MCF 10A (cell line): ENCODE results near the gene BGLAP. TPM values are rescaled to one million over a fixed set of nuclear protein-coding genes. Genes with fewer than 3 reads are reported as not detected.
"Not testable (repeated sequence)": the region's sequence is repeated elsewhere in the genome, so short reads cannot be mapped to it uniquely, and the experiment has no call there.

Source experiments
- BruUV-seq: library from RNA; stranded (reverse); fragments of 400-500 nt; replicated peaks from 2 replicates; lab custom pipeline; 2021; lab: Mats Ljungman, UMichigan
- CTCF ChIA-PET: fragments of 300-600 bp; sonication (Branson Sonifier 250); formaldehyde crosslinking; extraction: SDS; loops from one replicate; lab custom pipeline; 2021; ENCODE audit warnings: antibody characterized with exemption, inconsistent platforms; lab: Yijun Ruan, JAX
- POLR2A ChIA-PET: fragments of 300-600, 350-650 bp; sonication (Branson Sonifier 250); formaldehyde crosslinking; extraction: SDS; loops from one replicate; lab custom pipeline; 2020; ENCODE audit warnings: antibody characterized with exemption, inconsistent platforms; lab: Yijun Ruan, JAX
- DNase-seq: peaks from one replicate; pipeline ENCODE4 v3.0.0-alpha.2; 2018; ENCODE audit not compliant: unreplicated experiment
- H3K27ac Mint-ChIP-seq: one replicate; pipeline ENCODE4 v1.8.0; 2022; ENCODE audit warnings: mild to moderate bottlenecking, low read depth, mixed read lengths; ENCODE audit not compliant: unreplicated experiment
- H3K27me3 Mint-ChIP-seq: one replicate; pipeline ENCODE4 v1.8.0; 2022; ENCODE audit warnings: mixed read lengths; ENCODE audit not compliant: insufficient read depth, unreplicated experiment
- H3K36me3 Mint-ChIP-seq: one replicate; pipeline ENCODE4 v1.8.0; 2022; ENCODE audit warnings: mild to moderate bottlenecking, moderate library complexity, mixed read lengths; ENCODE audit not compliant: insufficient read depth, unreplicated experiment
- H3K4me1 Mint-ChIP-seq: one replicate; pipeline ENCODE4 v1.8.0; 2022; ENCODE audit warnings: mixed read lengths; ENCODE audit not compliant: insufficient read depth, unreplicated experiment
- H3K4me3 Mint-ChIP-seq: one replicate; pipeline ENCODE4 v1.8.0; 2022; ENCODE audit warnings: mild to moderate bottlenecking, moderate library complexity, mixed read lengths; ENCODE audit not compliant: unreplicated experiment
- H3K9me3 Mint-ChIP-seq: one replicate; pipeline ENCODE4 v1.8.0; 2022; ENCODE audit warnings: mixed read lengths; ENCODE audit not compliant: unreplicated experiment
- intact Hi-C: fragments of 100-400 bp; cut with micrococcal nuclease; formaldehyde crosslinking; loops from 2 replicates; pipeline ENCODE4 v1.14.1; 2022
- total RNA-seq: library from RNA; stranded (reverse); gene quantifications from 2 replicates; pipeline ENCODE4 v1.2.3, GENCODE V29; 2022
- TF ChIP-seq, protein P1 (sequence below): fragments of 200-600 bp; IDR thresholded peaks from one replicate; pipeline ENCODE4 v1.8.0; 2022; ENCODE audit warnings: antibody characterized with exemption, mild to moderate bottlenecking; ENCODE audit not compliant: unreplicated experiment

The BGLAP gene
- total RNA-seq, 1 experiment from 2014 or later, result 1.9 TPM

DNA sequence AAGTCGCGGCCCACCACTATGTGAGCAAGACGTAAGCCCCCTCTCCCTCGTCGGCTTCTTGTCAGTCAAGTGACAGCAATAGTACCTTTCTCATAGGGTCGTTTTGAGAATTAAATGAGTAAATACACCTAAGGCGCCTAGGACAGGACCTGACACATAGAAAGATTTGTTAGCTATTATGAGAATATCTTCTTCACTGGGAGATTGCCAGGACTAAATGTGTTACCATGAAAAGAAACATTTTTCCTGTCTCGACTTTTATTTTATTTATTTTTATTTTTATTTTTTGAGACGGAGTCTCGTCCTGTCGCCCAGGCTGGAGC is 28.4 kb upstream of the BGLAP start:
- intact Hi-C loops, result loop anchor here (5.0 kb wide), 1 partner anchor 66 kb away; no protein-coding TSS in a partner anchor
- H3K36me3 Mint-ChIP-seq, result peaks cover 18% of the 10 kb centered on the region
- CTCF ChIA-PET, result interaction anchor here (0.8 to 4.5 kb wide), 11 partner anchors 12 to 123 kb away, joined by 3 to 57 read pairs (median 5); no protein-coding TSS in a partner anchor

DNA sequence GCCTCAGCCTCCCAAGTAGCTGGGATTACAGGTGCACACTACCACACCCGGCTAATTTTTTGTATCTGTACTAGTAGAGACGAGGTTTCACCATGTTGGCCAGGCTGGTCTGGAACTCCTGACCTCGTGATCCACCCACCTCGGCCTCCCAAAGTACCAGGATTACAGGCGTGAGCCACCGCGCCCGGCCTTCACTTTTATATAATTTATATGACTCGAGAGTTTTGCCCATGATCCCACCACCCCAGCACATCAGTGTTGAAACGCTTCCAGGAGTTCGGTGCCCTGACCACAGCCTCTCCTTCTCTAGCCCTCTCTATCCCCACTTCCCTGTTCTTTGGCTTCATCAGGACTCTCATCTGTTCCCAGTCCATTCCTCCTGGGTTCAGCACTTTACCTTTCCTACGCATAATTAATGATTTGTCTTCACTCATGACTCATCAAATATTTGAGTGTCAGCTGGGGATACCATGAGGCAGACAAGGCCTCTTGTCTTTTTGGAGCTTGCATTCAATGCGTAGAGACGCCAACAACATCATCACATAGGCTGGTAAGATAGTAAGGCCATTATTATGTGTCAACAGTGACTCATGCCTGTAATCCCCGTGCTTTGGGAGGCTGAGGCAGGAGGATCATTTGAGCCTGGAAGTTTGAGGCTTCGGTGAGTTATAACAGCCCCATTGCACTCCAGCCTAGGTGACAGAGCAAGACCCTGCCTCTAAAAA is 27.8 kb upstream of the BGLAP start:
- Mint-ChIP-seq H3K27me3 (no peaks in the 10 kb centered on the region), H3K36me3 (peaks cover 16% of the 10 kb centered on the region), H3K9me3 (no peaks in the 10 kb centered on the region), H3K4me3 (peak overlapping the region; percentile 97), H3K4me1 (peaks cover 25% of the 10 kb centered on the region), H3K27ac (peak overlapping the region; percentile 96)
- POLR2A ChIA-PET, result interaction anchor here (0.5 to 5.1 kb wide), 24 partner anchors 9 to 271 kb away, joined by 3 to 131 read pairs (median 8); partner anchors contain the start of genes ARHGEF2, SLC25A44 and SMG5
- BruUV-seq, result no TSS peak
- DNase-seq, result peak; percentile 86
- CTCF ChIA-PET, result interaction anchor here (0.6 to 4.5 kb wide), 11 partner anchors 12 to 124 kb away, joined by 3 to 57 read pairs (median 3); no protein-coding TSS in a partner anchor
- TF ChIP-seq, protein P1, sequence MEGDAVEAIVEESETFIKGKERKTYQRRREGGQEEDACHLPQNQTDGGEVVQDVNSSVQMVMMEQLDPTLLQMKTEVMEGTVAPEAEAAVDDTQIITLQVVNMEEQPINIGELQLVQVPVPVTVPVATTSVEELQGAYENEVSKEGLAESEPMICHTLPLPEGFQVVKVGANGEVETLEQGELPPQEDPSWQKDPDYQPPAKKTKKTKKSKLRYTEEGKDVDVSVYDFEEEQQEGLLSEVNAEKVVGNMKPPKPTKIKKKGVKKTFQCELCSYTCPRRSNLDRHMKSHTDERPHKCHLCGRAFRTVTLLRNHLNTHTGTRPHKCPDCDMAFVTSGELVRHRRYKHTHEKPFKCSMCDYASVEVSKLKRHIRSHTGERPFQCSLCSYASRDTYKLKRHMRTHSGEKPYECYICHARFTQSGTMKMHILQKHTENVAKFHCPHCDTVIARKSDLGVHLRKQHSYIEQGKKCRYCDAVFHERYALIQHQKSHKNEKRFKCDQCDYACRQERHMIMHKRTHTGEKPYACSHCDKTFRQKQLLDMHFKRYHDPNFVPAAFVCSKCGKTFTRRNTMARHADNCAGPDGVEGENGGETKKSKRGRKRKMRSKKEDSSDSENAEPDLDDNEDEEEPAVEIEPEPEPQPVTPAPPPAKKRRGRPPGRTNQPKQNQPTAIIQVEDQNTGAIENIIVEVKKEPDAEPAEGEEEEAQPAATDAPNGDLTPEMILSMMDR, result no peak
- intact Hi-C loops, result loop anchor here (5.0 kb wide), 1 partner anchor 67 kb away; no protein-coding TSS in a partner anchor

More for the DNA sequence above, 28.4 kb upstream of the BGLAP start:
- TF ChIP-seq, protein P1, result no peak
- H3K9me3 Mint-ChIP-seq, result no peaks in the 10 kb centered on the region
- BruUV-seq, result no TSS peak
- H3K27ac Mint-ChIP-seq, result peak overlapping the region; percentile 96
- POLR2A ChIA-PET, result interaction anchor here (0.5 to 5.1 kb wide), 34 partner anchors 11 to 1276 kb away, joined by 3 to 131 read pairs (median 8); partner anchors contain the start of genes ARHGEF2, BGLAP, GLMP and KHDC4
- H3K27me3 Mint-ChIP-seq, result no peaks in the 10 kb centered on the region
- peaks cover 24% of the 10 kb centered on the region for H3K4me1 Mint-ChIP-seq
- no peak for DNase-seq
- peak overlapping the region; percentile 97 for H3K4me3 Mint-ChIP-seq

DNA sequence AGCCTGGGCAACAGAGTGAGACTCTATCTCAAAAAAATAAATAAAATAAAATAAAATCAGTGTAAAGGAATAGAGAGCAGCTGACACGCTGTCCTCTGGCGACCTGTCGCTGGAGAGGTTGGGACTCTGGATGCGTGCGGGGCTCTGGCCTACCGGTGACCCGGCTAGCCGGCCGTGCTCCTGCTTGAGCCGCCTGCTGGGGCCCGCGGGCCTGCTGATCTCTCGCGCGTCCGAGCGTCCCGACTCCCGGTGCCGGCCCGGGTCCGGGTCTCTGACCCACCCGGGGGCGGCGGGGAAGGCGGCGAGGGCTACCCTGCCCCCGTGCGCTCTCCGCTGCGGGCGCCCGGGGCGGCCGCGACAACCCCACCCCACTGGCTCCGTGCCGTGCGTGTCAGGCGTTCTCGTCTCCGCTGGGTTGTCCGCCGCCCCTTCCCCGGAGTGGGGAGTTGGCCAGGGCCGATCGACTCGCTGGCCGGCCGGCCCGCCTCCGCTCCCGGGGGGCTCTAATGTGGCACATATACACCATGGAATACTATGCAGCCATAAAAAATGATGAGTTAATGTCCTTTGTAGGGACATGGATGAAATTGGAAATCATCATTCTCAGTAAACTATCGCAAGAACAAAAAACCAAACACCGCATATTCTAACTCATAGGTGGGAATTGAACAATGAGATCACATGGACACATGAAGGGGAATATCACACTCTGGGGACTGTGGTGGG is 25.5 kb upstream of the BGLAP start:
- H3K27me3 Mint-ChIP-seq, H3K27ac Mint-ChIP-seq, DNase-seq, BruUV-seq, H3K9me3 Mint-ChIP-seq, H3K4me3 Mint-ChIP-seq, intact Hi-C loops: not testable (repeated sequence)
- ChIA-PET CTCF (interaction anchor here (0.9 to 4.5 kb wide), 2 partner anchors 9 to 247 kb away, joined by 3 to 57 read pairs; no protein-coding TSS in a partner anchor), POLR2A (interaction anchor here (0.7 to 5.1 kb wide), 2 partner anchors 9 to 11 kb away, joined by 5 to 52 read pairs; no protein-coding TSS in a partner anchor)
- Mint-ChIP-seq H3K36me3 (peaks cover 30% of the 10 kb centered on the region), H3K4me1 (peaks cover 35% of the 10 kb centered on the region)

- DNase-seq, result peak; percentile 83
- intact Hi-C loops, result no loop called here
- Mint-ChIP-seq H3K27ac (peak overlapping the region; percentile 47), H3K4me1 (peaks cover 33% of the 10 kb centered on the region), H3K9me3 (no peaks in the 10 kb centered on the region), H3K4me3 (peak overlapping the region; percentile 39), H3K36me3 (peaks cover 42% of the 10 kb centered on the region), H3K27me3 (no peaks in the 10 kb centered on the region)
- TF ChIP-seq, protein P1, result no peak
- no TSS peak for BruUV-seq
- CTCF ChIA-PET, result interaction anchor here (0.6 to 22.6 kb wide), 10 partner anchors 8 to 287 kb away, joined by 3 to 524 read pairs (median 4); partner anchors contain the start of gene SLC25A44
- POLR2A ChIA-PET, result interaction anchor here (0.7 to 2.4 kb wide), 7 partner anchors 10 to 160 kb away, joined by 3 to 6 read pairs (median 5); partner anchors contain the start of gene SLC25A44
These were observed 24.1 kb upstream of the BGLAP start for GRCh38 chr1:156217871-156218270.
